Spinal cord (tissue), 10 donors: ENCODE measurements around the gene MED22. TPM values are rescaled to one million over a fixed set of nuclear protein-coding genes. Genes with fewer than 3 reads are reported as not detected.
"Not testable (repeated sequence)": the region's sequence is repeated elsewhere in the genome, so short reads cannot be mapped to it uniquely, and the experiment has no call there.

Source experiments
- DNase-seq, 6 donors: peaks; one replicate each; pipeline versions ENCODE4 v3.0.0 to v3.0.0-alpha.2; 2013 to 2015; ENCODE audit warnings: low spot score in 6 of 6, low read depth in 4 of 6
- H3K27ac ChIP-seq: one replicate; pipeline ENCODE4 v1.5.1; 2013; ENCODE audit warnings: low read depth, low read length, control low read depth
- H3K27me3 ChIP-seq: one replicate; pipeline ENCODE4 v1.6.1; 2013; ENCODE audit warnings: low read length; ENCODE audit not compliant: control insufficient read depth, insufficient read depth
- H3K36me3 ChIP-seq: one replicate; pipeline ENCODE4 v1.6.1; 2013; ENCODE audit warnings: low read length; ENCODE audit not compliant: control insufficient read depth, insufficient read depth
- H3K4me1 ChIP-seq: one replicate; pipeline ENCODE4 v1.6.1; 2013; ENCODE audit warnings: low read length; ENCODE audit not compliant: control insufficient read depth, insufficient read depth
- H3K4me3 ChIP-seq: one replicate; pipeline ENCODE4 v1.5.1; 2013; ENCODE audit warnings: low read depth, low read length, control low read depth
- H3K9me3 ChIP-seq: one replicate; pipeline ENCODE4 v1.6.1; 2013; ENCODE audit warnings: low read length; ENCODE audit not compliant: control insufficient read depth, insufficient read depth
- WGBS: methylation state at CpG from one replicate; pipeline ENCODE4 v1.1.5; 2013; ENCODE audit warnings: missing lambda C conversion rate; ENCODE audit not compliant: insufficient coverage; 5-methylcytosine and 5-hydroxymethylcytosine counted together
- polyA plus RNA-seq, 2 donors: library from polyadenylated mRNA; unstranded; fragments of 120-200 nt; gene quantifications; one replicate each; pipeline ENCODE4 v1.2.1, GENCODE V29; 2013; ENCODE audit not compliant: insufficient read length in 2 of 2
- small RNA-seq: library from RNA; depleted of rRNA; stranded (forward); fragments of <200 nt; gene quantifications from one replicate; pipeline ENCODE3, GENCODE V24; 2014; ENCODE audit warnings: low replicate concordance
- total RNA-seq, 2 donors: library from RNA; depleted of rRNA in 1 of 2; stranded (reverse); fragments of 120-200 nt in 1 of 2; fragments of >200 nt in 1 of 2; gene quantifications; one replicate each; pipeline versions ENCODE4 v1.2.3 to v1.2.4, GENCODE V29; 2013 to 2014
- donor health status: healthy.

Gene MED22
- total and polyA plus RNA-seq, 4 donors, result 16.5 to 41.2 (median 33.0) TPM

- no peak overlapping the region for H3K4me3 ChIP-seq
- no peaks in the 10 kb centered on the region for H3K4me1 ChIP-seq
- H3K27ac ChIP-seq, result no peak overlapping the region
- no peaks in the 10 kb centered on the region for H3K36me3 ChIP-seq
- no peak for DNase-seq
- H3K27me3 ChIP-seq, result no peaks in the 10 kb centered on the region
- no peaks in the 10 kb centered on the region for H3K9me3 ChIP-seq
- WGBS, result 49% methylated on average over 13 of the region's 13 CpGs
Observed at GRCh38 chr9:133304158-133304470, 43.8 kb downstream of the MED22 start.

- no peaks in the 10 kb centered on the region for H3K27me3 ChIP-seq
- no peaks in the 10 kb centered on the region for H3K36me3 ChIP-seq
- no peaks in the 10 kb centered on the region for H3K4me1 ChIP-seq
- WGBS, result 82% methylated on average over 16 of the region's 26 CpGs
- no peak for DNase-seq
- no peak overlapping the region for H3K27ac ChIP-seq
- no peak overlapping the region for H3K4me3 ChIP-seq
- no peaks in the 10 kb centered on the region for H3K9me3 ChIP-seq
Observed at GRCh38 chr9:133303266-133304157, 44.4 kb downstream of the MED22 start.

- H3K27me3 ChIP-seq, result no peaks in the 10 kb centered on the region
- WGBS, result 93% methylated on average over 13 of the region's 13 CpGs
- H3K9me3 ChIP-seq, result no peaks in the 10 kb centered on the region
- no peak overlapping the region for H3K4me3 ChIP-seq
- DNase-seq, result no peak
- H3K4me1 ChIP-seq, result no peaks in the 10 kb centered on the region
- no peak overlapping the region for H3K27ac ChIP-seq
- no peaks in the 10 kb centered on the region for H3K36me3 ChIP-seq
Observed at GRCh38 chr9:133301253-133302230, 46.4 kb downstream of the MED22 start.

- H3K4me1 ChIP-seq, H3K27me3 ChIP-seq, H3K27ac ChIP-seq, H3K9me3 ChIP-seq, DNase-seq, H3K36me3 ChIP-seq, H3K4me3 ChIP-seq: not testable (repeated sequence)
- WGBS, result 80% methylated on average over 13 of the region's 16 CpGs
Observed at GRCh38 chr9:133299996-133300395, 47.9 kb downstream of the MED22 start.

GRCh38 chr9:133294257-133294656, 53.7 kb downstream of the MED22 start:
- no peak for DNase-seq
- H3K27ac ChIP-seq, result no peak overlapping the region
- no peak overlapping the region for H3K4me3 ChIP-seq
- no peaks in the 10 kb centered on the region for H3K36me3 ChIP-seq
- WGBS, result no CpG with 5 or more reads among the region's 1 CpG
- no peaks in the 10 kb centered on the region for H3K4me1 ChIP-seq
- no peaks in the 10 kb centered on the region for H3K27me3 ChIP-seq
- H3K9me3 ChIP-seq, result peaks cover 6% of the 10 kb centered on the region

- DNase-seq, result no peak
- peaks cover 6% of the 10 kb centered on the region for H3K9me3 ChIP-seq
- H3K4me3 ChIP-seq, result no peak overlapping the region
- H3K27me3 ChIP-seq, result no peaks in the 10 kb centered on the region
- no peaks in the 10 kb centered on the region for H3K36me3 ChIP-seq
- H3K4me1 ChIP-seq, result no peaks in the 10 kb centered on the region
- no CpG with 5 or more reads among the region's 2 CpGs for WGBS
- H3K27ac ChIP-seq, result no peak overlapping the region
Observed at GRCh38 chr9:133290751-133291302, 57.1 kb downstream of the MED22 start.

Small RNAs within 50 kb of the gene (small RNA-seq; reads per million reads assigned to genes)
- gene RF00019, result not detected
- not detected for gene SNORD24
- gene SNORD36A, result not detected
- gene SNORD36B, result not detected
- not detected for gene SNORD36C

Other genes with a start within 250 kb of the MED22 start
- gene RALGDS, start 226.9 kb downstream of the MED22 start, total RNA-seq, result 10 to 100 TPM; 67.4 to 78.6 TPM
- 100 to 1,000 TPM; 120 to 134 TPM for gene RALGDS, start 226.9 kb downstream of the MED22 start, polyA plus RNA-seq
- gene GBGT1, start 184.2 kb downstream of the MED22 start, total RNA-seq, result 1 to 10 TPM; 3.9 to 6.4 TPM
- gene GBGT1, start 184.2 kb downstream of the MED22 start, polyA plus RNA-seq, result 1 to 10 TPM; 5.5 to 8.6 TPM
- not detected for gene OBP2B, start 138.9 kb downstream of the MED22 start, total RNA-seq
- gene OBP2B, start 138.9 kb downstream of the MED22 start, polyA plus RNA-seq, result not detected
- under 1 TPM; 0.28 to 0.40 TPM for gene ABO, start 72.9 kb downstream of the MED22 start, total RNA-seq
- 1 to 10 TPM in 1 of 2 donors, under 1 TPM in 1; 0.81 to 2.9 TPM for gene ABO, start 72.9 kb downstream of the MED22 start, polyA plus RNA-seq
- gene SURF6, start 11.9 kb downstream of the MED22 start, total RNA-seq, result 10 to 100 TPM; 11.7 to 19.9 TPM
- 10 to 100 TPM; 31.2 to 36.2 TPM for gene SURF6, start 11.9 kb downstream of the MED22 start, polyA plus RNA-seq
- 1,000 to 10,000 TPM in 1 of 2 donors, 100 to 1,000 TPM in 1; 796 to 2,086 TPM for gene RPL7A, start 87 bp upstream of the MED22 start, total RNA-seq
- gene RPL7A, start 87 bp upstream of the MED22 start, polyA plus RNA-seq, result 1,000 to 10,000 TPM; 1,459 to 1,491 TPM
- 10 to 100 TPM; 14.7 to 31.5 TPM for gene SURF1, start 8.4 kb upstream of the MED22 start, total RNA-seq
- 10 to 100 TPM; 37.9 to 39.1 TPM for gene SURF1, start 8.4 kb upstream of the MED22 start, polyA plus RNA-seq
- gene SURF2, start 8.4 kb upstream of the MED22 start, total RNA-seq, result 10 to 100 TPM; 10.7 to 21.2 TPM
- 10 to 100 TPM; 35.5 to 36.9 TPM for gene SURF2, start 8.4 kb upstream of the MED22 start, polyA plus RNA-seq
- gene SURF4, start 27.9 kb upstream of the MED22 start, total RNA-seq, result 100 to 1,000 TPM; 125 to 144 TPM
- 100 to 1,000 TPM; 103 to 111 TPM for gene SURF4, start 27.9 kb upstream of the MED22 start, polyA plus RNA-seq
- 1 to 10 TPM; 1.2 to 3.6 TPM for gene STKLD1, start 28.2 kb upstream of the MED22 start, total RNA-seq
- gene STKLD1, start 28.2 kb upstream of the MED22 start, polyA plus RNA-seq, result 1 to 10 TPM; 2.5 to 7.5 TPM
- gene REXO4, start 69.9 kb upstream of the MED22 start, total RNA-seq, result 10 to 100 TPM in 1 of 2 donors, 1 to 10 TPM in 1; 9.0 to 19.4 TPM
- gene REXO4, start 69.9 kb upstream of the MED22 start, polyA plus RNA-seq, result 10 to 100 TPM; 25.3 to 28.1 TPM
- gene ADAMTS13, start 74.2 kb upstream of the MED22 start, total RNA-seq, result 1 to 10 TPM; 2.4 to 6.1 TPM
- gene ADAMTS13, start 74.2 kb upstream of the MED22 start, polyA plus RNA-seq, result 10 to 100 TPM; 13.4 to 16.5 TPM
- 10 to 100 TPM; 11.0 to 18.8 TPM for gene CACFD1, start 111.8 kb upstream of the MED22 start, total RNA-seq
- 10 to 100 TPM; 50.3 to 53.7 TPM for gene CACFD1, start 111.8 kb upstream of the MED22 start, polyA plus RNA-seq
- 10 to 100 TPM in 1 of 2 donors, 1 to 10 TPM in 1; 5.7 to 15.4 TPM for gene SLC2A6, start 131.0 kb upstream of the MED22 start, total RNA-seq
- gene SLC2A6, start 131.0 kb upstream of the MED22 start, polyA plus RNA-seq, result 10 to 100 TPM; 25.2 to 26.3 TPM
- not detected for gene MYMK, start 176.8 kb upstream of the MED22 start, total RNA-seq
- under 1 TPM in 1 of 2 donors, not detected in 1; 0.26 TPM for gene MYMK, start 176.8 kb upstream of the MED22 start, polyA plus RNA-seq
- gene ADAMTSL2, start 186.6 kb upstream of the MED22 start, total RNA-seq, result 1 to 10 TPM; 3.7 to 6.9 TPM
- 1 to 10 TPM; 8.6 to 9.0 TPM for gene ADAMTSL2, start 186.6 kb upstream of the MED22 start, polyA plus RNA-seq